ENCODE data around the gene ADAMTS8. TPM values are rescaled to one million over a fixed set of nuclear protein-coding genes. Genes with fewer than 3 reads are reported as not detected.

ADAMTS8 gene
- total RNA-seq, 1 donor from 2014 or later: not detected

GRCh38 chr11:130457623-130458409 lies 29.4 kb upstream of the ADAMTS8 start:
- DNase-seq (ENCODE audit: low spot score): no peak
- no peaks in the 10 kb centered on the region for H3K9me3 ChIP-seq (ENCODE audit: low read depth)
- H3K27me3 Mint-ChIP-seq (ENCODE audit: insufficient read depth, low read depth): peaks cover 3% of the 10 kb centered on the region
- no peaks in the 10 kb centered on the region for H3K4me1 ChIP-seq
- no peak overlapping the region for H2AFZ ChIP-seq (replicated peaks)
- no peaks in the 10 kb centered on the region for H3F3A ChIP-seq (ENCODE audit: low read depth)
- no peaks in the 10 kb centered on the region for H3K9me3 Mint-ChIP-seq
- no peak overlapping the region for H3K4me2 ChIP-seq
- peaks cover 40% of the 10 kb centered on the region for H3K27me3 ChIP-seq
- no peak overlapping the region for H3K27ac Mint-ChIP-seq
- peaks cover 2% of the 10 kb centered on the region for H3K36me3 Mint-ChIP-seq
- H3K9ac ChIP-seq: no peak overlapping the region
- H3K27ac ChIP-seq: no peak overlapping the region
- no peak overlapping the region for H3K4me3 Mint-ChIP-seq
- H4K20me1 ChIP-seq (ENCODE audit: low read depth): no peaks in the 10 kb centered on the region
- H3K4me1 Mint-ChIP-seq: peaks cover 5% of the 10 kb centered on the region
- H3K4me3 ChIP-seq: no peak overlapping the region
- TF ChIP-seq CTCF (IDR thresholded peaks at IDR 0.05) (no peak), EZH2phosphoT487 (IDR thresholded peaks at IDR 0.05) (no peak), EZH2 (IDR thresholded peaks at IDR 0.05) (no peak)
- H3K79me2 ChIP-seq (ENCODE audit: low read depth): no peaks in the 10 kb centered on the region
- H3K36me3 ChIP-seq: no peaks in the 10 kb centered on the region

- Mint-ChIP-seq H3K9me3 (no peaks in the 10 kb centered on the region), H3K36me3 (peaks cover 2% of the 10 kb centered on the region), H3K27ac (no peak overlapping the region), H3K4me3 (no peak overlapping the region), H3K27me3 (ENCODE audit: insufficient read depth, low read depth) (peaks cover 4% of the 10 kb centered on the region), H3K4me1 (peaks cover 5% of the 10 kb centered on the region)
- H3K9me3 ChIP-seq (ENCODE audit: low read depth): no peaks in the 10 kb centered on the region
- TF ChIP-seq EZH2 (IDR thresholded peaks at IDR 0.05) (no peak), CTCF (IDR thresholded peaks at IDR 0.05) (no peak), EZH2phosphoT487 (IDR thresholded peaks at IDR 0.05) (no peak)
- H3K4me2 ChIP-seq: no peak overlapping the region
- H3F3A ChIP-seq (ENCODE audit: low read depth): no peaks in the 10 kb centered on the region
- peaks cover 54% of the 10 kb centered on the region for H3K27me3 ChIP-seq
- DNase-seq (ENCODE audit: low spot score): no peak
- H3K27ac ChIP-seq: no peak overlapping the region
- no peaks in the 10 kb centered on the region for H3K79me2 ChIP-seq (ENCODE audit: low read depth)
- no peak overlapping the region for H2AFZ ChIP-seq (replicated peaks)
- H3K36me3 ChIP-seq: no peaks in the 10 kb centered on the region
- no peaks in the 10 kb centered on the region for H4K20me1 ChIP-seq (ENCODE audit: low read depth)
- H3K4me1 ChIP-seq: no peaks in the 10 kb centered on the region
- H3K4me3 ChIP-seq: no peak overlapping the region
- no peak overlapping the region for H3K9ac ChIP-seq
Measured at GRCh38 chr11:130456286-130456685, 27.9 kb upstream of the ADAMTS8 start.

DNA sequence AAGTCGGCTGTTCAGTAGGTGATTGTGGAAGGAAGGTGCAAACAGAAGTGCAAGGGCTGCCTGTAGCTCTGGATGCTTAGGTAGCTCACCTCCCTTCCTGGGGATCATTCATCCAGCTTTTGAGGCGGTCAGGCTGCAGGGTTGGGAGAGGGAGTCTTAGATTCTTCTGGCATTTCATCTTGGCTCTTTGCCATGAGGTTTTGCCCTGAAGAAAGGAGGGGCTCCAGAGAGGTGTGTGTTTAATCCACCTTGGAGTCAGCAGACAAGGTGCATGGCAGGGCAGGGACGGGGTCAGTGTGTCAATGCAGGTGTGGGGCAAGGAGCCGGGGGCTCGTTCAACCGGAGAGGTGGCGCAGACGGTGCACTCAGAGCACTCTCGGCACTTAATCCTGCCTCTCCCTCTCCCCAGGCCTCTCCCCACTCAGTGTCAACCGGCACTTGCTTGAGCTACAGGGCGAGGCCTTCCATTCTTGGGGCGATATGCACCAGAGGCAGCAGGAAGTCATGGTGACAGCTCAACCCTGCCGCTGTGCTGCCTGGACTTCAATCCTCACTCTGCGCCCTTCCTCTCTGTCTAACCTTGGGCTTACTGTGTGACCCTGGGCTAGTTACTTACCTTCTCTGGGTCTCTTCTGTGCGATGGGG lies 27.2 kb upstream of the ADAMTS8 start:
- H3K27me3 Mint-ChIP-seq (ENCODE audit: insufficient read depth, low read depth): peaks cover 9% of the 10 kb centered on the region
- H3K4me3 ChIP-seq: no peak overlapping the region
- H3K27ac Mint-ChIP-seq: no peak overlapping the region
- H3K36me3 ChIP-seq: no peaks in the 10 kb centered on the region
- no peak for TF ChIP-seq CTCF (IDR thresholded peaks at IDR 0.05)
- TF ChIP-seq EZH2 (IDR thresholded peaks at IDR 0.05): no peak
- no peak for TF ChIP-seq EZH2phosphoT487 (IDR thresholded peaks at IDR 0.05)
- H3K4me1 ChIP-seq: no peaks in the 10 kb centered on the region
- no peak overlapping the region for H3K4me2 ChIP-seq
- H3K4me1 Mint-ChIP-seq: peaks cover 5% of the 10 kb centered on the region
- H3K9ac ChIP-seq: no peak overlapping the region
- H3K27me3 ChIP-seq: peaks cover 61% of the 10 kb centered on the region
- H3K36me3 Mint-ChIP-seq: peaks cover 2% of the 10 kb centered on the region
- H2AFZ ChIP-seq (replicated peaks): no peak overlapping the region
- no peaks in the 10 kb centered on the region for H3K9me3 ChIP-seq (ENCODE audit: low read depth)
- no peaks in the 10 kb centered on the region for H3K9me3 Mint-ChIP-seq
- no peaks in the 10 kb centered on the region for H4K20me1 ChIP-seq (ENCODE audit: low read depth)
- H3F3A ChIP-seq (ENCODE audit: low read depth): no peaks in the 10 kb centered on the region
- no peak for DNase-seq (ENCODE audit: low spot score)
- H3K79me2 ChIP-seq (ENCODE audit: low read depth): no peaks in the 10 kb centered on the region
- H3K27ac ChIP-seq: no peak overlapping the region
- H3K4me3 Mint-ChIP-seq: no peak overlapping the region
